Fibroblast of lung (primary cell): ENCODE results near the gene SEMA5A. TPM values are rescaled to one million over a fixed set of nuclear protein-coding genes. Genes with fewer than 3 reads are reported as not detected.

ENCODE experiments used
- DNase-seq, 2 donors: peaks; one replicate each; pipeline versions ENCODE4 v3.0.0 to v3.0.0-alpha.2; 2010; ENCODE audit warnings: low read depth in 2 of 2
- H2AFZ ChIP-seq: 2 replicates; pipeline ENCODE4 v1.5.1; 2012; ENCODE audit warnings: low read length, control low read depth, inconsistent platforms
- H3K27ac ChIP-seq: 2 replicates; pipeline ENCODE4 v1.5.1; 2011; ENCODE audit warnings: low read length, control low read depth; ENCODE audit not compliant: insufficient read depth
- H3K27me3 ChIP-seq: 2 replicates; pipeline ENCODE4 v1.5.1; 2011; ENCODE audit warnings: mild to moderate bottlenecking, low read length; ENCODE audit not compliant: control insufficient read depth, insufficient read depth
- H3K36me3 ChIP-seq: 2 replicates; pipeline ENCODE4 v1.5.1; 2011; ENCODE audit warnings: low read length; ENCODE audit not compliant: control insufficient read depth, insufficient read depth
- H3K4me1 ChIP-seq: 2 replicates; pipeline ENCODE4 v1.5.1; 2011; ENCODE audit warnings: low read length; ENCODE audit not compliant: control insufficient read depth, insufficient read depth; ENCODE audit errors: extremely low read depth
- H3K4me2 ChIP-seq: 2 replicates; pipeline ENCODE4 v1.5.1; 2011; ENCODE audit warnings: low read length, control low read depth; ENCODE audit not compliant: insufficient read depth; ENCODE audit errors: extremely low read depth
- H3K4me3 ChIP-seq, 4 experiments: fragments of 200-600 bp in 1 of 4; sonication (generic) in 1 of 4; replicated peaks in 1 of 4; 2 replicates each; pipeline ENCODE4 v1.5.1; 2011 to 2016; ENCODE audit warnings: low read length in 4 of 4, low read depth in 3 of 4, mild to moderate bottlenecking in 3 of 4, control low read depth in 2 of 4, inconsistent platforms in 1 of 4, mixed read lengths in 1 of 4; ENCODE audit not compliant: insufficient read depth in 1 of 4; ENCODE audit errors: control extremely low read depth in 1 of 4
- H3K79me2 ChIP-seq: 2 replicates; pipeline ENCODE4 v1.5.1; 2012; ENCODE audit warnings: mild to moderate bottlenecking, low read length, inconsistent platforms; ENCODE audit not compliant: control insufficient read depth, insufficient read depth
- H3K9ac ChIP-seq: 2 replicates; pipeline ENCODE4 v1.5.1; 2011; ENCODE audit warnings: mild to moderate bottlenecking, low read length, control low read depth; ENCODE audit not compliant: insufficient read depth
- H3K9me3 ChIP-seq: 2 replicates; pipeline ENCODE4 v1.5.1; 2012; ENCODE audit warnings: low read depth, low read length; ENCODE audit not compliant: control insufficient read depth, insufficient read depth
- H4K20me1 ChIP-seq: 2 replicates; pipeline ENCODE4 v1.5.1; 2011; ENCODE audit warnings: low read length; ENCODE audit not compliant: control insufficient read depth, insufficient read depth; ENCODE audit errors: extremely low read depth
- EZH2 ChIP-seq: IDR thresholded peaks from 2 replicates; pipeline ENCODE4 v1.5.1; 2012; ENCODE audit warnings: low read length, control low read depth, mild to moderate bottlenecking; ENCODE audit errors: missing control alignments
- polyA plus RNA-seq, 2 donors: library from polyadenylated mRNA; depleted of rRNA in 1 of 2; stranded (reverse) in 1 of 2; unstranded in 1 of 2; fragments of >200 nt; gene quantifications; 2 replicates each; pipeline ENCODE4 v1.2.1, GENCODE V29; 2011 to 2012; ENCODE audit warnings: missing spikeins in 1 of 2
- total RNA-seq: library from RNA; depleted of rRNA; stranded (reverse); fragments of >200 nt; gene quantifications from 2 replicates; pipeline ENCODE4 v1.2.1, GENCODE V29; 2014
- TF ChIP-seq, protein P1 (sequence below), 2 donors: IDR thresholded peaks in 1 of 2; conservative IDR thresholded peaks in 1 of 2; 1 replicate in 1 of 2; 2 replicates in 1 of 2; pipeline ENCODE4 v1.5.1; 2011 to 2012; ENCODE audit warnings: low read length in 2 of 2, control low read depth in 1 of 2, inconsistent platforms in 1 of 2, low read depth in 1 of 2, mild to moderate bottlenecking in 1 of 2

Gene SEMA5A
- total and polyA plus RNA-seq, 2 donors (not counting 1 experiment from before 2014, with no cell fraction given), result 30.6 to 49.0 TPM

DNA sequence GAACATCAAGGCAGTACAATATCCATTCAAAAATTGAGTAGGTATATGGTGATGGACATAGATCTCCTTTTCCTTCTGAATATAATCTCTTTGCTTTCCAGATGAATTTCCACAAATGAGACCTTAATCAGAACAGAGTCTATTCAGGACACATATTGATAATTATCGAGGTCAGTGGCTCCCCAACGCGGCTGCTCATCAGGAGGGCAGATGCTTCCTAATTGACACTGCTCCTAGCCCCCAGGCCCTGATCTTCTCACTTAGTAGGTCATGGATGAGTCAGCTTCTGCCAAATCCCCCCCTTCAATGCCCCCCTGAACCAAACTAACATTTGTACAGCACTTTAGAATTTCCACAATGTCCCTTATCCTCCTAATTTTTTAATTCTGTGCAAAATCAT, 51.6 kb downstream of the SEMA5A start:
- TF ChIP-seq, protein P1, sequence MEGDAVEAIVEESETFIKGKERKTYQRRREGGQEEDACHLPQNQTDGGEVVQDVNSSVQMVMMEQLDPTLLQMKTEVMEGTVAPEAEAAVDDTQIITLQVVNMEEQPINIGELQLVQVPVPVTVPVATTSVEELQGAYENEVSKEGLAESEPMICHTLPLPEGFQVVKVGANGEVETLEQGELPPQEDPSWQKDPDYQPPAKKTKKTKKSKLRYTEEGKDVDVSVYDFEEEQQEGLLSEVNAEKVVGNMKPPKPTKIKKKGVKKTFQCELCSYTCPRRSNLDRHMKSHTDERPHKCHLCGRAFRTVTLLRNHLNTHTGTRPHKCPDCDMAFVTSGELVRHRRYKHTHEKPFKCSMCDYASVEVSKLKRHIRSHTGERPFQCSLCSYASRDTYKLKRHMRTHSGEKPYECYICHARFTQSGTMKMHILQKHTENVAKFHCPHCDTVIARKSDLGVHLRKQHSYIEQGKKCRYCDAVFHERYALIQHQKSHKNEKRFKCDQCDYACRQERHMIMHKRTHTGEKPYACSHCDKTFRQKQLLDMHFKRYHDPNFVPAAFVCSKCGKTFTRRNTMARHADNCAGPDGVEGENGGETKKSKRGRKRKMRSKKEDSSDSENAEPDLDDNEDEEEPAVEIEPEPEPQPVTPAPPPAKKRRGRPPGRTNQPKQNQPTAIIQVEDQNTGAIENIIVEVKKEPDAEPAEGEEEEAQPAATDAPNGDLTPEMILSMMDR (conservative IDR thresholded peaks at IDR 0.05 in 1 of 2, IDR thresholded peaks at IDR 0.05 in 1 of 2; ENCODE audit: low read depth in 1 of 2, low read length in 2 of 2), result no peak
- no peak for TF ChIP-seq EZH2
- no peaks in the 10 kb centered on the region for H3K27me3 ChIP-seq
- H2AFZ ChIP-seq, result no peak overlapping the region
- no peaks in the 10 kb centered on the region for H3K9me3 ChIP-seq
- H3K4me1 ChIP-seq, result no peaks in the 10 kb centered on the region
- no peak for DNase-seq
- H3K36me3 ChIP-seq, result no peaks in the 10 kb centered on the region
- H3K27ac ChIP-seq, result no peak overlapping the region
- no peak overlapping the region for H3K4me3 ChIP-seq
- no peak overlapping the region for H3K4me2 ChIP-seq
- H3K9ac ChIP-seq, result no peak overlapping the region
- H3K79me2 ChIP-seq, result no peaks in the 10 kb centered on the region
- no peaks in the 10 kb centered on the region for H4K20me1 ChIP-seq

DNA sequence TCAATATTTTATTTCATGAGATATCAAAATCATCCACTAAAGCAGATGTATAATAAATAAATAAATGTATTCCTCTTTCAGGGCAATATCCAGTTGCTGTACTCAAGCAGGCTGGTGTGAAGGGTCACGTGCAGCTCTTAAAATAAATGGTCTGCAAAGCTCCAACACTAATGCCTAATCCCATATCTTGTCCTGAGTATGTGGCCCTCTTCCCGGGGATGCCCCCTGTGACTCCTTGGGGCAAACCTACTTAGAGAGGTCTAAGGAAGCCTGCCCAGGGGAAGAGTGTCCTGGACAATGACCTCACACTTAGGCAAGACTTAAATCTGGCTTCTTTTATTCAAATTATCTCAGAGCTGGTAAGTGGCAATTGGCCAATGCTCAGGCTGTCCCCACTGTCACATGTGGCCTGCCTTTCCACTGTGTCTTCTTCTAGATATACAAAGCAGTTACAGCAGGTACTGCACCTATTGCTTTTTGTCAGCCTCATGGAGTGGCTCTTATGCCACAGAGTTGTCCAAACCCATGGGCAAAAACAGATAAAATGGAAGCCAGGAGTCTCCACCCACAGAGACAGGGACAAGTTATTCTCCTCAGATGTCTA, 55.3 kb downstream of the SEMA5A start:
- Histone ChIP-seq H3K9me3 (no peaks in the 10 kb centered on the region), H3K27me3 (no peaks in the 10 kb centered on the region), H3K4me1 (no peaks in the 10 kb centered on the region), H2AFZ (no peak overlapping the region), H3K4me3 (no peak overlapping the region), H3K9ac (no peak overlapping the region), H3K27ac (no peak overlapping the region), H4K20me1 (no peaks in the 10 kb centered on the region), H3K36me3 (no peaks in the 10 kb centered on the region), H3K79me2 (peaks cover 2% of the 10 kb centered on the region), H3K4me2 (no peak overlapping the region)
- DNase-seq, result no peak
- TF ChIP-seq, protein P1 (conservative IDR thresholded peaks at IDR 0.05 in 1 of 2, IDR thresholded peaks at IDR 0.05 in 1 of 2; ENCODE audit: low read depth in 1 of 2, low read length in 2 of 2), result no peak
- TF ChIP-seq EZH2, result no peak

DNA sequence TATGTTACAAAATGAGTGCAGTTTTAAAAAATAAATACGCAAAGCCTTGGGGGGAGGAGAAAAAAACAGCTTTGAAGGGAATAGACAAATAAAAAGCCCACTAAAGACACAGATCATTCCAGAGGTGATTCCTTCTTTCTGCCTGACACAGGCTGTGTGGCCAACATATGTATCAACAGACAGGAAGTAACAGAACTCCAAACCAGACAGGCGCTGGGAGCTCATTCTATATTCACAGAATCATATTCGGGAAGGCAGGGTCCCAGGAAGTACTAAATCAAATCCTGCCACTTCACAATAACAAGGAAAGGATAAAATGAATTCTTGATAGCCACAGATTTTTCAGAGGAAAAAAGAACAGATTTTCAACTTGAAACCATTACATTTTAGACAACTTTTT, 62.1 kb downstream of the SEMA5A start:
- H3K9me3 ChIP-seq, result no peaks in the 10 kb centered on the region
- no peaks in the 10 kb centered on the region for H3K36me3 ChIP-seq
- no peaks in the 10 kb centered on the region for H3K27me3 ChIP-seq
- peak overlapping the region in 2 of 4 experiments; percentile 10 to 13 for H3K4me3 ChIP-seq
- DNase-seq, result peak; percentile 33 to 40
- peaks cover 7% of the 10 kb centered on the region for H3K79me2 ChIP-seq
- peak overlapping the region; percentile 26 for H2AFZ ChIP-seq
- H3K4me1 ChIP-seq, result peaks cover 6% of the 10 kb centered on the region
- H4K20me1 ChIP-seq, result no peaks in the 10 kb centered on the region
- TF ChIP-seq EZH2, result no peak
- TF ChIP-seq, protein P1 (conservative IDR thresholded peaks at IDR 0.05 in 1 of 2, IDR thresholded peaks at IDR 0.05 in 1 of 2; ENCODE audit: low read depth in 1 of 2, low read length in 2 of 2), result no peak
- H3K27ac ChIP-seq, result peak overlapping the region; percentile 34
- peak overlapping the region; percentile 39 for H3K4me2 ChIP-seq
- H3K9ac ChIP-seq, result no peak overlapping the region
